PC-3 (cell line): Measurements from ENCODE around the gene MRPS21.

Experiments used
- EZH2 ChIP-seq: fragments of 300-600 bp; sonication (generic); IDR thresholded peaks from one replicate; pipeline ENCODE4 v1.6.1; 2017; ENCODE audit warnings: antibody characterized with exemption, mild to moderate bottlenecking, low read length; ENCODE audit not compliant: unreplicated experiment
- EZH2phosphoT487 ChIP-seq: fragments of 300-600 bp; sonication (generic); IDR thresholded peaks from 2 replicates; pipeline ENCODE4 v1.6.1; 2018; ENCODE audit warnings: mild to moderate bottlenecking, antibody characterized with exemption, low read length, borderline replicate concordance
- TF ChIP-seq, protein P1 (sequence below): fragments of 300-600 bp; sonication (generic); conservative IDR thresholded peaks from 2 replicates; pipeline ENCODE4 v1.5.1; 2017; ENCODE audit warnings: antibody characterized with exemption, low read depth, mild to moderate bottlenecking, low read length

- TF ChIP-seq EZH2 (no peak), EZH2phosphoT487 (no peak)
- TF ChIP-seq, protein P1, sequence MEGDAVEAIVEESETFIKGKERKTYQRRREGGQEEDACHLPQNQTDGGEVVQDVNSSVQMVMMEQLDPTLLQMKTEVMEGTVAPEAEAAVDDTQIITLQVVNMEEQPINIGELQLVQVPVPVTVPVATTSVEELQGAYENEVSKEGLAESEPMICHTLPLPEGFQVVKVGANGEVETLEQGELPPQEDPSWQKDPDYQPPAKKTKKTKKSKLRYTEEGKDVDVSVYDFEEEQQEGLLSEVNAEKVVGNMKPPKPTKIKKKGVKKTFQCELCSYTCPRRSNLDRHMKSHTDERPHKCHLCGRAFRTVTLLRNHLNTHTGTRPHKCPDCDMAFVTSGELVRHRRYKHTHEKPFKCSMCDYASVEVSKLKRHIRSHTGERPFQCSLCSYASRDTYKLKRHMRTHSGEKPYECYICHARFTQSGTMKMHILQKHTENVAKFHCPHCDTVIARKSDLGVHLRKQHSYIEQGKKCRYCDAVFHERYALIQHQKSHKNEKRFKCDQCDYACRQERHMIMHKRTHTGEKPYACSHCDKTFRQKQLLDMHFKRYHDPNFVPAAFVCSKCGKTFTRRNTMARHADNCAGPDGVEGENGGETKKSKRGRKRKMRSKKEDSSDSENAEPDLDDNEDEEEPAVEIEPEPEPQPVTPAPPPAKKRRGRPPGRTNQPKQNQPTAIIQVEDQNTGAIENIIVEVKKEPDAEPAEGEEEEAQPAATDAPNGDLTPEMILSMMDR, result no peak
Measured at GRCh38 chr1:150302902-150303301, 9.2 kb downstream of the MRPS21 start.
